ENCODE data around the gene AIF1L. TPM values are rescaled to one million over a fixed set of nuclear protein-coding genes. Genes with fewer than 3 reads are reported as not detected.

Gene AIF1L
- total RNA-seq, 1 experiment from 2014 or later: 5.6 TPM

DNA sequence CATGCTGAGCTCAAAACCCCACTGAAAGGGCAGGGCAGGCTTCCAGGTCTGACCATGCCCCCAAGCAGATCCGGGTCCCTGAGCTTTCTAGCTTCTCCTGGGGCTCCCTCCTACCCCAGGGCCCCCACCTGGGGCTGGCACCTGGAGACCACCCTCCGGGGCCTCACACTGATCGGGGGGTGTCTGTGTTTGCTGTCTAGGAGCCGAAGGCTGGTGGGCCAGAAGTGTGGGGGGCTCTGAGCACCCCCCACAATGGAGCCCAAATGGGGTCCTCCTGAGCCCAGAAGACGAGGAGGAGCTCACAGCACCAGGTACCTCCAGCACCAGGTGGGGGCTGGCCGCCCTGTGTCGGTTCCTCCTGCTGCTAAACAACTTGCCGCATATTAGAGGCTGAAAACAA lies 47.5 kb upstream of the AIF1L start:
- peaks cover 4% of the 10 kb centered on the region for H3K4me1 ChIP-seq (ENCODE audit: insufficient read depth, low read length, poor library complexity, severe bottlenecking)
- no peaks in the 10 kb centered on the region for H3K9me3 ChIP-seq (ENCODE audit: low read depth, low read length, poor library complexity, severe bottlenecking)
- no peak for TF ChIP-seq CTCF (conservative IDR thresholded peaks at IDR 0.05; ENCODE audit: low read depth, low read length)
- TF ChIP-seq EZH2 (IDR thresholded peaks at IDR 0.05; ENCODE audit: borderline replicate concordance, low read depth, low read length, poor library complexity, severe bottlenecking): no peak
- H3K27me3 ChIP-seq (replicated peaks; ENCODE audit: insufficient read depth, low read depth, low read length, poor library complexity): no peaks in the 10 kb centered on the region
- DNase-seq (ENCODE audit: low spot score): no peak
- H3K4me3 ChIP-seq (ENCODE audit: low read depth, low read length, poor library complexity, severe bottlenecking): no peak overlapping the region
- ChIA-PET POLR2A (ENCODE audit: low non-redundant PET) (no interaction called here), CTCF (no interaction called here)
- H3K36me3 ChIP-seq (ENCODE audit: insufficient read depth, low read length, poor library complexity, severe bottlenecking): no peaks in the 10 kb centered on the region
- intact Hi-C loops (cut with micrococcal nuclease; ENCODE audit: unreplicated experiment): loop anchor here (5.0 to 10.0 kb wide), 3 partner anchors 104 to 342 kb away; no protein-coding TSS in a partner anchor
- no TSS peak for BruUV-seq (replicated peaks)
- no peak overlapping the region for H3K27ac ChIP-seq (ENCODE audit: low read depth, low read length, poor library complexity, severe bottlenecking)

GRCh38 chr9:131049829-131050715 lies 46.3 kb upstream of the AIF1L start:
- Histone ChIP-seq H3K27ac (ENCODE audit: low read depth, low read length, poor library complexity, severe bottlenecking) (no peak overlapping the region), H3K4me1 (ENCODE audit: insufficient read depth, low read length, poor library complexity, severe bottlenecking) (peaks cover 4% of the 10 kb centered on the region), H3K9me3 (ENCODE audit: low read depth, low read length, poor library complexity, severe bottlenecking) (no peaks in the 10 kb centered on the region), H3K36me3 (ENCODE audit: insufficient read depth, low read length, poor library complexity, severe bottlenecking) (no peaks in the 10 kb centered on the region), H3K27me3 (replicated peaks; ENCODE audit: insufficient read depth, low read depth, low read length, poor library complexity) (no peaks in the 10 kb centered on the region), H3K4me3 (ENCODE audit: low read depth, low read length, poor library complexity, severe bottlenecking) (no peak overlapping the region)
- TF ChIP-seq CTCF (conservative IDR thresholded peaks at IDR 0.05; ENCODE audit: low read depth, low read length): no peak
- no peak for TF ChIP-seq EZH2 (IDR thresholded peaks at IDR 0.05; ENCODE audit: borderline replicate concordance, low read depth, low read length, poor library complexity, severe bottlenecking)
- ChIA-PET CTCF (interaction anchor here (0.5 kb wide), 1 partner anchor 80 kb away, joined by 5 read pairs; no protein-coding TSS in a partner anchor), POLR2A (ENCODE audit: low non-redundant PET) (no interaction called here)
- no peak for DNase-seq (ENCODE audit: low spot score)
- intact Hi-C loops (cut with micrococcal nuclease; ENCODE audit: unreplicated experiment): loop anchor here (5.0 to 10.0 kb wide), 4 partner anchors 105 to 343 kb away; no protein-coding TSS in a partner anchor
- BruUV-seq (replicated peaks): no TSS peak

DNA sequence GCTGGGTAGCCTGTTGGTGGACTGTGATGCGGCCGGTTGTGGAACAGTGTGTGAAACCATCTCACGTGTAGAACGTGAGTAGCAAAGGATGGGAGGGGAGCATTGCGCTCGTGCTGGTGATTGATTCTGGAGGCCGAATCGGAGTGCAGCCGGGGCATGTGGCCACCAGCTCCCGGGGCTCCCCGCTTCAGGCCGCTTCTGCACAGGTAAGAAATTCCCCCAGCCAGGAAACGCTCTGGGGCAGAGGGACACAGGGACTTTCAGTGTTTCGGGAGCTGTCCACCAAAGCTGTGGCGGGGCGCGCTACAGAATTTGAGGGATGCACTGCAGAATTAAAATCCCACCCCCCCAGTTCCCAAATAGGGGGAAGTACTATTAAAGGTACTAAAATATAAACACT lies 45.5 kb upstream of the AIF1L start:
- BruUV-seq (replicated peaks): no TSS peak
- no peaks in the 10 kb centered on the region for H3K9me3 ChIP-seq (ENCODE audit: low read depth, low read length, poor library complexity, severe bottlenecking)
- TF ChIP-seq CTCF (conservative IDR thresholded peaks at IDR 0.05; ENCODE audit: low read depth, low read length) (no peak), EZH2 (IDR thresholded peaks at IDR 0.05; ENCODE audit: borderline replicate concordance, low read depth, low read length, poor library complexity, severe bottlenecking) (no peak)
- H3K27ac ChIP-seq (ENCODE audit: low read depth, low read length, poor library complexity, severe bottlenecking): no peak overlapping the region
- CTCF ChIA-PET: no interaction called here
- peaks cover 4% of the 10 kb centered on the region for H3K4me1 ChIP-seq (ENCODE audit: insufficient read depth, low read length, poor library complexity, severe bottlenecking)
- H3K4me3 ChIP-seq (ENCODE audit: low read depth, low read length, poor library complexity, severe bottlenecking): no peak overlapping the region
- POLR2A ChIA-PET (ENCODE audit: low non-redundant PET): no interaction called here
- H3K36me3 ChIP-seq (ENCODE audit: insufficient read depth, low read length, poor library complexity, severe bottlenecking): no peaks in the 10 kb centered on the region
- intact Hi-C loops (cut with micrococcal nuclease; ENCODE audit: unreplicated experiment): loop anchor here (10.0 kb wide), 1 partner anchor 124 kb away; no protein-coding TSS in a partner anchor
- no peak for DNase-seq (ENCODE audit: low spot score)
- no peaks in the 10 kb centered on the region for H3K27me3 ChIP-seq (replicated peaks; ENCODE audit: insufficient read depth, low read depth, low read length, poor library complexity)

All from A673 (cell line).